ENCODE measurements around the gene ZBTB5. TPM values are rescaled to one million over a fixed set of nuclear protein-coding genes. Genes with fewer than 3 reads are reported as not detected.

The ZBTB5 gene, protein sequence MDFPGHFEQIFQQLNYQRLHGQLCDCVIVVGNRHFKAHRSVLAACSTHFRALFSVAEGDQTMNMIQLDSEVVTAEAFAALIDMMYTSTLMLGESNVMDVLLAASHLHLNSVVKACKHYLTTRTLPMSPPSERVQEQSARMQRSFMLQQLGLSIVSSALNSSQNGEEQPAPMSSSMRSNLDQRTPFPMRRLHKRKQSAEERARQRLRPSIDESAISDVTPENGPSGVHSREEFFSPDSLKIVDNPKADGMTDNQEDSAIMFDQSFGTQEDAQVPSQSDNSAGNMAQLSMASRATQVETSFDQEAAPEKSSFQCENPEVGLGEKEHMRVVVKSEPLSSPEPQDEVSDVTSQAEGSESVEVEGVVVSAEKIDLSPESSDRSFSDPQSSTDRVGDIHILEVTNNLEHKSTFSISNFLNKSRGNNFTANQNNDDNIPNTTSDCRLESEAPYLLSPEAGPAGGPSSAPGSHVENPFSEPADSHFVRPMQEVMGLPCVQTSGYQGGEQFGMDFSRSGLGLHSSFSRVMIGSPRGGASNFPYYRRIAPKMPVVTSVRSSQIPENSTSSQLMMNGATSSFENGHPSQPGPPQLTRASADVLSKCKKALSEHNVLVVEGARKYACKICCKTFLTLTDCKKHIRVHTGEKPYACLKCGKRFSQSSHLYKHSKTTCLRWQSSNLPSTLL
- 6.2 to 7.8 TPM (median 7.3 TPM) in 5 replicates for total RNA-seq (2022; extraction: Qiagen RNA extraction)

DNA sequence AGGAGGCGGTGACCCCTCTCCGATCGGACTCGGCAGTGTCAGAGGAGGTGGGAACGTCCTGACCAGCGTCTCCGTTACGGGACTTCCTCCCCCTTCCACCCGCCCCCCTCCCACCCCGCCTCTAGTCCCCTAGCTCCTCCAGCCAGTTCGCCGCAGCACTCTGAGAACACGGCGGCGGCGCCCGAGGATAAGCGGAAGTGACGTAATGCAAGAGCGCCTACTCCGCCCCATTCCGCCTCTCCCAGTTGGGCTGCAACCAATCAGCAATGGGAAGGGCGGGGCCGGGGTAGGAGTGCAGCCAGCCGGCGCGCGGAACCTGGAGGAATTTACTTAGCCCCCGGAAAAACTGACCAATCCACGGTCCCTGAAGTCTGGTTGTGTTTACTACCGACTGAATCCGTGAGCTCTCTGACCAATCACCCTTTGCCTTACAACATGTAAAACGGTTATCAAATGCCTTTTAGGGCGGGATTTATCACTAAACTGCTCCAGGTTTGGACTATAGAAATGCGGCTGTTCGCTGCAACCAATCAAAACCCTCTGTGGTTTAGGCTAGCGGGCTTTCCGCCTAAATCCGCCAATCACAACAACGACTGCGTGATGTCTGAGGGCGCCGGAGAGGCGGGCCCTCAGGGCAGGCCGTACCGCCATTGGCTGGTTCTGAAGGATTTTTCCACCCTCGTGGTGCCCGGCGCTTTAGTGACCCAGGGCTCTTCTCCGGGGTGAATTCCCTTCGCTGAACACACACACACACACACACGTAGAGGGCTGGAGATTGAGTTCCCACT, at the start of gene ZBTB5:
ZBTB5 (minus strand) TSS at position 202 of the 788 bp plus-strand sequence. CDS start 22,899 bp downstream, outside the sequence.

DNA sequence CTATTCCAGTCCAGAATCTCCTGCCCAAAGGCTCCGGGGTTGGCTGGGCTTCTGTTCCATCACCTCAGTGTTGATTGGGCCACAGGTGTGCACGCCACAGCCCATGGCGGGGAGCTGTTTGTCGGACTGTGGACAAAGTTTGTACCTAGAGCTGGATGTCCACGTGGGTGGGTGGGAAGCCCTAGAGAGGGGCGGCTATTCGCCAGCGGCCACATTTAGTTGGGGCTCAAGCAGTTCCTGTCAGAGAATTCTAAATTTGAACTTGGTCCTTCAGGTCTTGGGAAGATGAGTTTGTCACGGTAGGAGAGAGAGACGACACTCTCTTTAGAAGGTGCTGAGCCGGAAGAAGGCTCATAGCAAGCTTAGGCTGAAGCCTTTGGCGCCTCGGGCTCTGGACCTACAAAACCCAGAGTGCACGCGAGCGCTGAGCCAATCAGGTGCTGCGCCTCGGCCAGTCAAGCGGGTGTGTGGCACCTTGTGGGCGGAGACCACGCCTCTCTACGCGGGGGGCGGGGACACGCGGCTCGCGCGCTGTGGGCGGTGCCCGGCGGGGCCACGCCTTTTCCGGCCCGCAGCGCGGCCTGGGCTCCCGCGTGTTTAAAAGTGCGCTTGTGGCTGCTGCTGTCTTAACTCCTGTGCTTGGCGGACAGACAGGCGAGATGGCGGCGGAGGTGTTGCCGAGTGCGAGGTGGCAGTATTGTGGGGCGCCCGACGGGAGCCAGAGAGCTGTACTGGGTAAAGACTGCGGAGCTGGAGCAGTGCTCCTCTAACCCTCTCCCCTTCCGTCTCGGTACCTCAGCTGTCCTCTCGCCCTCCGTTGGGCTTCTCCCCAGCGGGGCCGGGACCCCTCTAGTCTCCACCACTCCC, 20.4 kb upstream of the ZBTB5 start, which contains the start of gene POLR1E:
POLR1E (plus strand) TSS at position 560 of the 867 bp plus-strand sequence; CDS start at position 660, 100 bp downstream.

GRCh38 chr9:37422289-37423104, 42.8 kb downstream of the ZBTB5 start, which contains the start of gene GRHPR:
GRHPR (plus strand) TSS chr9:37422696; CDS start chr9:37422751, 55 bp downstream.

Other genes starting within 250 kb of the ZBTB5 start
- gene GRHPR, start 42.8 kb downstream of the ZBTB5 start, total RNA-seq (2022; extraction: Qiagen RNA extraction), result 151 to 178 TPM (median 164 TPM) in 5 replicates
- 33.1 to 39.0 TPM (median 35.7 TPM) in 5 replicates for gene POLR1E, start 20.5 kb upstream of the ZBTB5 start, total RNA-seq (2022; extraction: Qiagen RNA extraction)
- 7.2 to 8.1 TPM (median 7.6 TPM) in 5 replicates for gene FBXO10, start 110.9 kb upstream of the ZBTB5 start, total RNA-seq (2022; extraction: Qiagen RNA extraction)
- gene TOMM5, start 127.1 kb upstream of the ZBTB5 start, total RNA-seq (2022; extraction: Qiagen RNA extraction), result 267 to 330 TPM (median 326 TPM) in 5 replicates
- gene FRMPD1, start 185.5 kb upstream of the ZBTB5 start, total RNA-seq (2022; extraction: Qiagen RNA extraction), result 0.03 to 0.10 TPM (median 0.05 TPM) in 5 replicates

Data from A549 treated with Hydrocortisone at 1 μM for 4 hours (cell line).